ENCODE results near the gene GFOD2.
"Not testable (repeated sequence)": the region's sequence is repeated elsewhere in the genome, so short reads cannot be mapped to it uniquely, and the experiment has no call there.

The GFOD2 gene

GRCh38 chr16:67707210-67707609 lies 11.9 kb downstream of the GFOD2 start:
- in situ Hi-C loops (cut with MboI; ENCODE audit: low sequenced_read_pairs): no loop called here

GRCh38 chr16:67704110-67704509 lies 15.0 kb downstream of the GFOD2 start:
- in situ Hi-C loops (cut with MboI; ENCODE audit: low sequenced_read_pairs): no loop called here

DNA sequence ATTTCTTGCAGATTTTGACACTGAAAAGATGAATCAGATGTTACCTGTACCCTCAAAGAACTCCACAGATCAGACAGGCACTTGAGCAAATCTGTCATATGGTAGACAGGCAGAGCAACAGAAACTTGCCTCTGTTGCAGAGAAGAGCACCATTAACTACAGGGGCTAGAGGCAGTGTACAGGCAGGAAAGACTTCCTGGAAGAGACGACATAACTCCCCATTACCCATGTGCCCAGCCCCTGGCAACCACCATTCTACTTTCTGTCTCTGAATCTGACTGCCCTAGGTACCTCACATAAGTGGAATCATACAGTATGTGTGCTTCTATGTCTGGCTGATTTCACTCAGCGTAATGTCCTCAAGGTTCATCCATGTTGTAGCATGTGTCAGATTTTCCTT lies 15.5 kb downstream of the GFOD2 start:
- in situ Hi-C loops (cut with MboI; ENCODE audit: low sequenced_read_pairs): no loop called here

GRCh38 chr16:67702130-67702529 lies 17.0 kb downstream of the GFOD2 start:
- in situ Hi-C loops (cut with MboI; ENCODE audit: low sequenced_read_pairs): no loop called here

- in situ Hi-C loops (cut with MboI; ENCODE audit: low sequenced_read_pairs): no loop called here
These were observed 17.7 kb downstream of the GFOD2 start for GRCh38 chr16:67701420-67701819.

- in situ Hi-C loops (cut with MboI; ENCODE audit: low sequenced_read_pairs): no loop called here
These were observed 19.9 kb downstream of the GFOD2 start for GRCh38 chr16:67699265-67699664.

- in situ Hi-C loops (cut with MboI; ENCODE audit: low sequenced_read_pairs): no loop called here
These were observed 21.5 kb downstream of the GFOD2 start for GRCh38 chr16:67697422-67698185.

DNA sequence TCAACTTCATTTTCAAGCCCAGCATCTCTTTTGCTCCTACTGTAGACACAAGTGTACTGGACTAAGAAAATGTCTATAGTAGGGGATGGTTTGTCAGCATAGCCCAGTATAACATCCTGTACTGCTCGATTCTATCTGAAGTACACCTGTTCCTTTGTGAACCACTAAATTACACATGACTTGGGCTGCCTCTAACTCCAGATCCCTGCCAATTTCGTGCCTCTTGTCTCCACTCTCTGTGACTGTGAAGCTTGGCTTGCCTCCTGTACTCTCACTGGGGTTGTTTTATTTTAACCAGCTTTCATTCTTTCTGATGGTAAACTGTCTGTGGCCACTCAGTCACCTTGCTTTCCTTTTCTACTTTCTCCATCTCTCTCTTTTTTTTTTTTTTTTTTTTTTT lies 24.5 kb downstream of the GFOD2 start:
- in situ Hi-C loops (cut with MboI; ENCODE audit: low sequenced_read_pairs): no loop called here

DNA sequence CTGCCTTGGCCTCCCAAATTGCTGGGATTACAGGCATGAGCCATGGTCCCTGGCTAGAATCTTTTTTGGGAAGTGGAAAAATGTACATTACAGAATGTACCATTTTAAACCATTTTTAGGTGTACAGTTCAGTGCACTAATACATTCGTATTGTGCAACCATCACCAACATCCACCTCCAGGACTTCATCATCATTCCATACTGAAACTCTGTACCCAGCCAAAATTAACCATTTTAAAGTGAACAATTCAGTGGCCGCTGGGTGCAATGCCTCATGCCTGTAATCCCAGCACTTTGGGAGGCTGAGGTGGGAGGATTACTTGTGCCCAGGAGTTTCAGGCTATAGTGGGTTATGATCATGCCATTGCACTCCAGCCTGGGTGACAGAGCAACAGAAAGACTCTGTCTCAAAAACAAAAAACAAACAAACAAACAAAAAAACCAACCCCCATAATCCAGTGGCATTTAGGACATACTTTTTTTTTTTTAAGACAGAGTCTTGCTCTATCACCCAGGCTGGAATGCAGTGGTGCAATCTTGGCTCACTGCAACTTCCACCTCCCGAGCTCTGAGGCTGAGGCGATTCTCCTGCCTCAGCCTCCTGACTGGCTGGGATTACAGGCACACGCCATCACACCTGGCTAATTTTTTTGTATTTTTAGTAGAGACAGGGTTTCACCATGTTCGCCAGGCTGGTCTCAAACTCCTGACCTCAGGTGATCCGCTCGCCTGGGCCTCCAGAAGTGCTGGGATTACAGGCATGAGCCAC lies 25.4 kb downstream of the GFOD2 start:
- in situ Hi-C loops (cut with MboI; ENCODE audit: low sequenced_read_pairs): not testable (repeated sequence)

GRCh38 chr16:67685388-67686112 lies 33.6 kb downstream of the GFOD2 start:
- in situ Hi-C loops (cut with MboI; ENCODE audit: low sequenced_read_pairs): no loop called here

- in situ Hi-C loops (cut with MboI; ENCODE audit: low sequenced_read_pairs): no loop called here
These were observed 35.3 kb downstream of the GFOD2 start for GRCh38 chr16:67683767-67684166.

DNA sequence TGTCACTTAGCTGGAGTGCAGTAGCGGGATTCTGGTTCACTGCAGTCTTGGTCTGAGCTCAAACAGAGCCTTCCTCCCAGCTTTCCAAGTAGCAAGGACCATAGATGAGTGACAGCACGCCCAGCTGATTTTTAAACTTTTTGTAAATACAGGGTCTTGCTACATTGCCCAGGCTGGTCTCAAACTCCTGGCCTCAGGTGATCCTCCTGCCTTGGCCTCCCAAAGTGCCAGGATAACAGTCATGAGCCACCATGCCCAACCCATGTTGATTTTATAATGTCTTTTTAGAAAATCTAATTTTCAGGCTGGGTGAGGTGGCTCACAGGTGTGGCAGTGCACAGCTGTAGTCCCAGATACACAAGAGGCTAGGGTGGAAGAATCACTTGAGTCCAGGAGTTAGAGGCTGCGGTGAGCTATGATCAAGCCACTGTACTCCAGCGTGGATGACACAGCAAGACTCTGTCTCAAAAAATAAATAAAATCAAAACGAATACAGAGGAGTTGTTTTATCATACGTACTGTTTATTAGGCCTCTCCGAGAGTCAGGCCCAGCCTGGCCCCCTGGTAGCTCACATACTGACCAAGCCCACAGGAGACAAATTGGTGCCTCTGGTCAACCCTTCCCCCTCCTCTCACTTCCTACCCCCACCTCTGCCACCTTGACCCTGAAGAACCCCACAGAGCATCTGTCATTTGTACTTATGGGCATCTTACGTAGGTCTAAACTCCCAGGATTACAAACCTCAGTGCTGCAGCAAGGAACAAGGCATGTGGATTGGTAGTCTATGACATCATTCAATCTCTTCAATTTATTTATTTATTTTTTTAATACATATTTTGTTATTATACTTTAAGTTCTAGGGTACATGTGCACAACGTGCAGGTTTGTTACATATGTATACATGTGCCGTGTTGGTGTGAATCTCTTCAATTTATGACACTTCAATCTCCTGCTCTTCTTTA lies 38.9 kb downstream of the GFOD2 start:
- in situ Hi-C loops (cut with MboI; ENCODE audit: low sequenced_read_pairs): no loop called here

- in situ Hi-C loops (cut with MboI; ENCODE audit: low sequenced_read_pairs): no loop called here
These were observed 40.6 kb downstream of the GFOD2 start for GRCh38 chr16:67678354-67679023.

DNA sequence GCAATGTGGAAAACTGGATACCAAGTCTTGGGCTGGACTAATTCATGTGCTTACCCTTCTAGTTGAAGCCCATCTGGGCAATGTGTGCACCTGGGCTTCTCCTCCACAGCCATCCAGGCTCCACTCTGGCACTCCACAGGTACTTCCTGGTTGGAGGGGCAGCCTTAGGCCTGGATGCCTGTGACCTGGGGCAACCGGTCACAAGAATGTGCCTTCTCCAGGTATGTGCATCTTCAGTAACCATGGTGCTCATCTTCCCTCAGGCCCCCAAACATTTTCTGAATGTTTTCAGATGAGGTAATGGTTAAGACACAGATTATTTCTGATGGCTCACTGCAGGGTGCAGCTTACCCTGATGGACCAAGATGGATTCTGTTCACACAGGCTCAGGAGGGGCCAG lies 41.4 kb downstream of the GFOD2 start:
- in situ Hi-C loops (cut with MboI; ENCODE audit: low sequenced_read_pairs): no loop called here

DNA sequence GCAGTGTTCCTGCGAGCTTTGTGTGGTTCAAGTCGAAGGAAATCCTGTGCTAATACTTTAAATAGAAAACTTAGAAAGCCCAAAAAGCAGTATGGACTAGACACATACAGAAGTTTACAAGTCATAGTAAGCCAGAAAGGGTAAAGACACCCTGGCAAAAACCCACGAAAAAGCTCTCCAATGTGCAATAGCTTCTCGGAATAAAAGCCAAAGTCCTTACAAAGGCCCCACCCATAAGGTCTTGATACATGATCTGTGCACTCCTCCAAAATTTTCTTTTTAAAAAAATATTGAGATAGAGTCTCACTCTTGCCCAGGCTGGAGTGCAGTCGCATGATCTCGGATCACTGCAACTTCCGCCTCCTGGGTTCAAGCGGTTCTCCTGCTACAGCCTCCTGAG lies 42.2 kb downstream of the GFOD2 start:
- in situ Hi-C loops (cut with MboI; ENCODE audit: low sequenced_read_pairs): no loop called here

- in situ Hi-C loops (cut with MboI; ENCODE audit: low sequenced_read_pairs): no loop called here
These were observed 42.6 kb downstream of the GFOD2 start for GRCh38 chr16:67676516-67676915.

DNA sequence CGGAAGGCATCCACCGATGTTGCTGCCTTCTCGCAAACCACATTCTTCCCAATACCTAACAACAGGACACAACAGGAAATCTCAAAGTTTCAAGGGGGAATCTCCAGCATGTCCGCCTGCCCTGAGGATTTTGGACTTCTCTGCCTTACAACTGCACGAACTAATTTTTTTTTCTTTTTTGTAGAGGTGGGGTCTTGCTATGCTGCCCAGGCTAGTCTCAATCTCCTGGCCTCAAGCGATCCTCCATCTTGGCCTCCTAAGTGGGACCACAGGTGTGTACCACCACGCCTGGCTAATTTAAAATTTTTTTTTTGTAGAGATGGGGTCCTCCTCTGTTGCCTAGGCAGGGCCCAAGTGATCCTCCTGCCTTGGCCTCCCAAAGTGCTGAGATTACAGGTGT lies 43.1 kb downstream of the GFOD2 start:
- in situ Hi-C loops (cut with MboI; ENCODE audit: low sequenced_read_pairs): no loop called here

DNA sequence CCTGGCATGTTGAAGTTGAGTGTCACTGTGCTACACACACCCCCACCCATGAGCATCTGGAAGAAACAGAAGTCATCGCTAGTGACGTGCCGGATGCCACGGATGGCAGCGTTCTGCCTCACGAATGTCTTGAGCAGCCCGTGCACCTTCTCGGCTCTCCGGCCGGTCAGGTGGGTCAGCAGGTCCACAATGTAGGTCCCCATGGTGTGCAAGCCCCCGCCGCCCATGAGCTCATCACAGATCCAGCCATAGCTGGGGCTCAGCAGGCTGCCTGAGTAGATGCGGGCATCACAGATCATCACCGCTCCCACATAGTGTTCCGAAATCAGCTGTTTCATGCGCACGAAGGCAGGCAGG lies 43.6 kb downstream of the GFOD2 start:
- in situ Hi-C loops (cut with MboI; ENCODE audit: low sequenced_read_pairs): no loop called here

GRCh38 chr16:67674851-67675578 lies 44.1 kb downstream of the GFOD2 start:
- in situ Hi-C loops (cut with MboI; ENCODE audit: low sequenced_read_pairs): no loop called here

All from HL-60/S4 treated with phorbol 12-myristate 13-acetate at 8.2 ng/mL for 4 days and 3 days (cell line).